GM12872 (cell line): ENCODE data around the gene MYL11.

ENCODE experiments used
- CTCF ChIP-seq: IDR thresholded peaks from 3 replicates; pipeline ENCODE4 v1.5.1; 2011; ENCODE audit warnings: low read depth, mild to moderate bottlenecking, low read length, moderate library complexity; ENCODE audit not compliant: insufficient read depth

The MYL11 gene

DNA sequence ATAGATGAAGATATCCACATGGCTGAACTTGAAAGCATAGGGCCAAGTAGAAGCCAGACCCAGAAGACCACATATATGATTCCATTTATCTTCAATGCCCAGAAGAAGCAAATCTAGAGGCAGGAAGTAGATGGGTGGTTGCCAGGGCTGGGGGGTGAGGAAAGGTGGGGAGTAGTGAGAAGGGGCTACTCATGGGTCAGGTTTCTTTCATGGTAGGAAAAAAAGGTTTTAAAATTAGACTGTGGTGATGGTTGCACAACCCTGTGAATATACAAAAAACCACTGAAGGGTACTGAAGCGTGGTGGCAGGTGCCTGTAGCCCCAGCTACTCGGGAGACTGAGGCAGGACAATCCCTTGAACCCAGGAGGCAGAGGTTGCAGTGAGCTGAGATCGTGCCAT, 24.9 kb upstream of the MYL11 start:
- TF ChIP-seq CTCF = no peak

GRCh38 chr16:30350134-30350871, 24.3 kb upstream of the MYL11 start:
- TF ChIP-seq CTCF = no peak

- no peak for TF ChIP-seq CTCF
Observed at GRCh38 chr16:30351001-30351441, 23.6 kb upstream of the MYL11 start.

- TF ChIP-seq CTCF = no peak
Observed at GRCh38 chr16:30351586-30352419, 22.8 kb upstream of the MYL11 start.

GRCh38 chr16:30352488-30353401, 21.9 kb upstream of the MYL11 start:
- TF ChIP-seq CTCF = no peak

DNA sequence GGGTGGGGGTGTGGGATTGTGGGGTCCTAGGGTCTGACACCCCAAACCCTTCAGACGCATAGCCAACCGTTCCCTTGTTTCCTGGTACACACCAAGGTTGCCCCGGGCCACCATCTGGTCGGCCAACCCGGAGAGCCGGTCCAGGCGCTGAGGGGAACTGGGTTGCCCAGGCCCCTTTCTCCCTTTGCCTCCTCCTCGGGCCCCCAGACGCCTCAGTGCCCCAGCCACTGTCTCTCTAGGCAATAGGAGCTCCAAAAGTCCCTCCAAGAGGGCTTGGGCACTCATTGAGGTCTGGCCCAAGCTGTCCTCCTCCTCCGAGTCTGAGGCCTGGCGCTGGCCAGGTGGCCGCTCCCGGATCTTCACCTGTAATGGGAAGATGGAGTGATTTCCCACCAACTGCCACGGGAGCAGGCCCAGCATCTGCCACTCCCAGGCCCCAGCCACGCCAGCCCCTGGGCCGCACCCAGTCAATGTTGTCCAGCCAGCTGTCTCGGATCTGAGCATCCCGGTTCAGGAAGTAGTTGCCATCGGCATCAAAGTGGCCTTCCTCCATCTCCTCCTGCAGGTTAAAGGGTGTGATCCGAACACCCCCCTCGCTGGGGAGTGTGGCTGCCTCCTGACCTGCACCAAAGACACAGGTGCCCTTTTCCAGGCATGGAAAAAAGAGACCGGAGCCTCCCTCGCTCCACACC, 21.0 kb upstream of the MYL11 start:
- no peak for TF ChIP-seq CTCF
